GM19438 (cell line): ENCODE measurements around the gene SPOCK3.
"Not testable (repeated sequence)": the region's sequence is repeated elsewhere in the genome, so short reads cannot be mapped to it uniquely, and the experiment has no call there.

ENCODE experiments used
- ATAC-seq: cut with Tn5 transposase; IDR thresholded peaks from one replicate; pipeline ENCODE4 v1.9.1; 2021; ENCODE audit warnings: low read depth; ENCODE audit not compliant: unreplicated experiment

SPOCK3 gene

DNA sequence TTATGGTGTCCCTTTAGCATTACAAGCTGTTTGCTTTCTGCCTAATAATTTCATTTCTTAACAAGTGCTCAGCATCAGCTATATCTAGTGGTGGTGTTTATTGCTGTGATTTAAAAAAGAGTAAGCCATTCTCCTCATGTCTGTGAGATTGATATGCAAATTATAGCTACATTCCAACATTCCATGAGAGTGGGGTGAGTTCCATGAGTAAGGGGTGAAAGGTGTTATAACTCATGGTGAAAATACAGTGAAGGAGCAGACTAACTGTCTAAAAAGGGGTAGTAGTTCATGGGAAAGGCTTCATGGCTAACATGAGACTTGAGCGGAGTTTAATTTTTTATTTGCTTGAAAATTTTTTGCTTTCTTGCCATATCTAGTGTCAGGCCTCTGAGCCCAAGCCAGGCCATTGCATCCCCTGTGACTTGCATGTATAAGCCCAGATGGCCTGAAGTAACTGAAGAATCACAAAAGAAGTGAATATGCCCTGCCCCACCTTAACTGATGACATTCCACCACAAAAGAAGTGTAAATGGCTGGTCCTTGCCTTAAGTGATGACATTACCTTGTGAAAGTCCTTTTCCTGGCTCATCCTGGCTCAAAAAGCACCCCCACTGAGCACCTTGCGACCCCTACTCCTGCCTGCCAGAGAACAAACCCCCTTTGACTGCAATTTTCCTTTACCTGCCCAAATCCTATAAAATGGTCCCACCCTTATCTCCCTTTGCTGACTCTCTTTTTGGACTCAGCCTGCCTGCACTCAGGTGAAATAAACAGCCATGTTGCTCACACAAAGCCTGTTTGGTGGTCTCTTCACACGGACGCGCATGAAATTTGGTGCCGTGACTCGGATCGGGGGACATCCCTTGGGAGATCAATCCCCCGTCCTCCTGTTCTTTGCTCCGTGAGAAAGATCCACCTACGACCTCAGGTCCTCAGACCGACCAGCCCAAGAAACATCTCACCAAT is 518.3 kb downstream of the SPOCK3 start:
- ATAC-seq = not testable (repeated sequence)

- no peak for ATAC-seq
Measured at GRCh38 chr4:166700592-166700991, 533.7 kb downstream of the SPOCK3 start.

- ATAC-seq = no peak
Measured at GRCh38 chr4:166688835-166689234, 545.5 kb downstream of the SPOCK3 start.

- no peak for ATAC-seq
Measured at GRCh38 chr4:166687828-166688227, 546.5 kb downstream of the SPOCK3 start.
